Measurements from ENCODE around the gene CLDN14. TPM values are rescaled to one million over a fixed set of nuclear protein-coding genes. Genes with fewer than 3 reads are reported as not detected.

The CLDN14 gene
- polyA plus RNA-seq, 3 donors, result not detected

- H3K36me3 ChIP-seq (replicated peaks in 1 of 2; ENCODE audit: control insufficient read depth in 1 of 2, insufficient read depth in 2 of 2, low read length in 2 of 2), result no peaks in the 10 kb centered on the region
- peaks cover 2 to 8% (median 4%) of the 10 kb centered on the region in 3 donors for H3K27me3 Mint-ChIP-seq (ENCODE audit: low read depth in 3 of 3)
- WGBS (ENCODE audit: insufficient coverage), result 53% methylated on average over 4 of the region's 6 CpGs
- no peaks in the 10 kb centered on the region for H3K36me3 Mint-ChIP-seq
- DNase-seq, result no peak
- H3K4me2 ChIP-seq (replicated peaks; ENCODE audit: extremely low read depth, low read length, poor library complexity, severe bottlenecking), result no peak overlapping the region
- H3K27ac Mint-ChIP-seq, result no peak overlapping the region
- no peak for TF ChIP-seq CTCF (IDR thresholded peaks at IDR 0.05)
- no peaks in the 10 kb centered on the region for H4K20me1 ChIP-seq (ENCODE audit: insufficient read depth, low read length)
- H3K4me1 ChIP-seq (ENCODE audit: control insufficient read depth in 1 of 2, insufficient read depth in 2 of 2, low read length in 2 of 2), result no peaks in the 10 kb centered on the region
- no peaks in the 10 kb centered on the region for H3K9me3 ChIP-seq (replicated peaks in 1 of 2; ENCODE audit: control insufficient read depth in 1 of 2, insufficient read depth in 1 of 2, low read length in 2 of 2)
- no peaks in the 10 kb centered on the region for H3K9me3 Mint-ChIP-seq
- intact Hi-C loops (cut with micrococcal nuclease), result no loop called here
- H3K4me3 Mint-ChIP-seq, result no peak overlapping the region
- H2AFZ ChIP-seq (ENCODE audit: insufficient read depth, low read depth, low read length, poor library complexity, severe bottlenecking), result no peak overlapping the region
- H3K4me1 Mint-ChIP-seq, result no peaks in the 10 kb centered on the region
- no peaks in the 10 kb centered on the region for H3K27me3 ChIP-seq (ENCODE audit: control insufficient read depth in 2 of 2, insufficient read depth in 2 of 2, low read length in 2 of 2)
- no peak overlapping the region for H3K27ac ChIP-seq (ENCODE audit: low read depth in 1 of 2, low read length in 2 of 2)
- H3K79me2 ChIP-seq (ENCODE audit: insufficient read depth, low read length), result no peaks in the 10 kb centered on the region
- H3K4me3 ChIP-seq (replicated peaks in 1 of 3; ENCODE audit: low read depth in 2 of 3, low read length in 3 of 3), result no peak overlapping the region
- H3K9ac ChIP-seq (ENCODE audit: insufficient read depth, low read length, poor library complexity, severe bottlenecking), result no peak overlapping the region
Observed at GRCh38 chr21:36510911-36511310, 31.0 kb upstream of the CLDN14 start.

GRCh38 chr21:36509973-36510664, 30.2 kb upstream of the CLDN14 start:
- no peaks in the 10 kb centered on the region for H3K9me3 ChIP-seq (replicated peaks in 1 of 2; ENCODE audit: control insufficient read depth in 1 of 2, insufficient read depth in 1 of 2, low read length in 2 of 2)
- no peak overlapping the region for H3K27ac ChIP-seq (ENCODE audit: low read depth in 1 of 2, low read length in 2 of 2)
- H3K36me3 ChIP-seq (replicated peaks in 1 of 2; ENCODE audit: control insufficient read depth in 1 of 2, insufficient read depth in 2 of 2, low read length in 2 of 2), result no peaks in the 10 kb centered on the region
- no peaks in the 10 kb centered on the region for H3K27me3 ChIP-seq (ENCODE audit: control insufficient read depth in 2 of 2, insufficient read depth in 2 of 2, low read length in 2 of 2)
- H3K79me2 ChIP-seq (ENCODE audit: insufficient read depth, low read length), result no peaks in the 10 kb centered on the region
- no peaks in the 10 kb centered on the region for H3K4me1 ChIP-seq (ENCODE audit: control insufficient read depth in 1 of 2, insufficient read depth in 2 of 2, low read length in 2 of 2)
- TF ChIP-seq CTCF (IDR thresholded peaks at IDR 0.05), result no peak
- no peak overlapping the region for H3K4me3 ChIP-seq (replicated peaks in 1 of 3; ENCODE audit: low read depth in 2 of 3, low read length in 3 of 3)
- Mint-ChIP-seq H3K4me3 (no peak overlapping the region), H3K27ac (no peak overlapping the region), H3K4me1 (no peaks in the 10 kb centered on the region), H3K9me3 (no peaks in the 10 kb centered on the region), H3K36me3 (no peaks in the 10 kb centered on the region), H3K27me3 (ENCODE audit: low read depth in 3 of 3) (peaks cover 2 to 8% (median 4%) of the 10 kb centered on the region in 3 donors)
- intact Hi-C loops (cut with micrococcal nuclease), result loop anchor here (5.0 to 10.0 kb wide), 2 partner anchors 85 to 417 kb away; no protein-coding TSS in a partner anchor
- no peaks in the 10 kb centered on the region for H4K20me1 ChIP-seq (ENCODE audit: insufficient read depth, low read length)
- H2AFZ ChIP-seq (ENCODE audit: insufficient read depth, low read depth, low read length, poor library complexity, severe bottlenecking), result no peak overlapping the region
- no peak overlapping the region for H3K4me2 ChIP-seq (replicated peaks; ENCODE audit: extremely low read depth, low read length, poor library complexity, severe bottlenecking)
- DNase-seq, result no peak
- WGBS (ENCODE audit: insufficient coverage), result 97% methylated on average over 6 of the region's 9 CpGs
- H3K9ac ChIP-seq (ENCODE audit: insufficient read depth, low read length, poor library complexity, severe bottlenecking), result no peak overlapping the region
